GM19043 (cell line): ENCODE measurements around the gene OCEL1.
A peak's percentile ranks its signal among the peaks of the same experiment; 100 is the strongest.
"Not testable (repeated sequence)": the region's sequence is repeated elsewhere in the genome, so short reads cannot be mapped to it uniquely, and the experiment has no call there.

Source experiments
- ATAC-seq: cut with Tn5 transposase; IDR thresholded peaks from one replicate; pipeline ENCODE4 v1.9.1; 2021; ENCODE audit warnings: low read depth; ENCODE audit not compliant: unreplicated experiment

Gene OCEL1

GRCh38 chr19:17226002-17226933, at the start of gene OCEL1:
OCEL1 (plus strand) TSS chr19:17226226; CDS start chr19:17226248, 22 bp downstream.
- peak; percentile 84 for ATAC-seq

GRCh38 chr19:17178291-17178690, 47.7 kb upstream of the OCEL1 start:
- ATAC-seq = no peak

- ATAC-seq = no peak
Measured at GRCh38 chr19:17180997-17181702, 44.9 kb upstream of the OCEL1 start.

- ATAC-seq = no peak
Measured at GRCh38 chr19:17183271-17183761, 42.7 kb upstream of the OCEL1 start.

- no peak for ATAC-seq
Measured at GRCh38 chr19:17183858-17184321, 42.1 kb upstream of the OCEL1 start.

GRCh38 chr19:17184371-17184841, 41.6 kb upstream of the OCEL1 start:
- no peak for ATAC-seq

GRCh38 chr19:17185590-17185989, 40.4 kb upstream of the OCEL1 start:
- no peak for ATAC-seq

- ATAC-seq = not testable (repeated sequence)
Measured at GRCh38 chr19:17191736-17192135, 34.3 kb upstream of the OCEL1 start.

GRCh38 chr19:17192751-17193150, 33.3 kb upstream of the OCEL1 start:
- ATAC-seq = no peak

GRCh38 chr19:17194608-17195007, 31.4 kb upstream of the OCEL1 start:
- no peak for ATAC-seq

- ATAC-seq = no peak
Measured at GRCh38 chr19:17195106-17195505, 30.9 kb upstream of the OCEL1 start.

GRCh38 chr19:17196610-17197009, 29.4 kb upstream of the OCEL1 start:
- no peak for ATAC-seq

- no peak for ATAC-seq
Measured at GRCh38 chr19:17197666-17198065, 28.4 kb upstream of the OCEL1 start.

- ATAC-seq = no peak
Measured at GRCh38 chr19:17200408-17201079, 25.5 kb upstream of the OCEL1 start.

GRCh38 chr19:17202249-17202648, 23.8 kb upstream of the OCEL1 start:
- ATAC-seq = no peak

GRCh38 chr19:17202713-17203112, 23.3 kb upstream of the OCEL1 start:
- no peak for ATAC-seq

GRCh38 chr19:17205237-17206140, 20.5 kb upstream of the OCEL1 start:
- ATAC-seq = no peak

GRCh38 chr19:17206736-17207581, 19.1 kb upstream of the OCEL1 start:
- ATAC-seq = no peak
